Purkinje cell (primary cell): ENCODE data around the gene ZNF408. TPM values are rescaled to one million over a fixed set of nuclear protein-coding genes. Genes with fewer than 3 reads are reported as not detected.

Source experiments
- polyA plus RNA-seq: library from polyadenylated mRNA; unstranded; fragments of >200 nt; fragmentation: Nextera tagmentation; gene quantifications from 2 replicates; pipeline ENCODE4 v1.2.1, GENCODE V29; 2014

The ZNF408 gene
- polyA plus RNA-seq: 0.22 and 1.1 TPM in 2 replicates

GRCh38 chr11:46700241-46701077 lies at the start of gene ZNF408, which contains the start of gene ARHGAP1:
Gene ZNF408, plus strand, starts transcription at chr11:46701031. Its CDS starts 17 bp downstream, at chr11:46701048.
Gene ARHGAP1, minus strand, starts transcription at chr11:46700619. Its CDS starts 4,512 bp downstream, at chr11:46696107.

GRCh38 chr11:46719048-46719542 lies 18.3 kb downstream of the ZNF408 start, which contains the start of gene F2:
Gene F2, plus strand, starts transcription at chr11:46719213. Its CDS starts 23 bp downstream, at chr11:46719236.

Other genes starting within 250 kb of the ZNF408 start
- 0.36 and 2.7 TPM in 2 replicates for gene AMBRA1, start 107.0 kb upstream of the ZNF408 start, polyA plus RNA-seq
- gene HARBI1, start 83.8 kb upstream of the ZNF408 start, polyA plus RNA-seq: 3.7 and 5.1 TPM in 2 replicates
- 11.0 and 19.9 TPM in 2 replicates for gene ATG13, start 83.5 kb upstream of the ZNF408 start, polyA plus RNA-seq
- gene ARHGAP1, start 412 bp upstream of the ZNF408 start, polyA plus RNA-seq: 4.1 and 7.6 TPM in 2 replicates
- not detected in 2 replicates for gene F2, start 18.2 kb downstream of the ZNF408 start, polyA plus RNA-seq
- gene CKAP5, start 145.2 kb downstream of the ZNF408 start, polyA plus RNA-seq: 416 and 534 TPM in 2 replicates
- gene LRP4, start 217.5 kb downstream of the ZNF408 start, polyA plus RNA-seq: 2.6 and 3.5 TPM in 2 replicates
- gene CSTPP1, start 235.7 kb downstream of the ZNF408 start, polyA plus RNA-seq: 56.7 and 75.9 TPM in 2 replicates